CD4-positive, alpha-beta T cell treated with Interleukin-1 beta for 1 hour (primary cell): ENCODE results near the gene SH3PXD2A.
"Not testable (repeated sequence)": the region's sequence is repeated elsewhere in the genome, so short reads cannot be mapped to it uniquely, and the experiment has no call there.

Experiments
- DNase-seq, 2 donors: peaks; one replicate each; pipeline ENCODE4 v3.0.0-alpha.2; 2020 to 2022

The SH3PXD2A gene

GRCh38 chr10:103832806-103833205 lies 22.6 kb downstream of the SH3PXD2A start:
- no peak for DNase-seq

GRCh38 chr10:103829838-103830465 lies 25.4 kb downstream of the SH3PXD2A start:
- no peak for DNase-seq

DNA sequence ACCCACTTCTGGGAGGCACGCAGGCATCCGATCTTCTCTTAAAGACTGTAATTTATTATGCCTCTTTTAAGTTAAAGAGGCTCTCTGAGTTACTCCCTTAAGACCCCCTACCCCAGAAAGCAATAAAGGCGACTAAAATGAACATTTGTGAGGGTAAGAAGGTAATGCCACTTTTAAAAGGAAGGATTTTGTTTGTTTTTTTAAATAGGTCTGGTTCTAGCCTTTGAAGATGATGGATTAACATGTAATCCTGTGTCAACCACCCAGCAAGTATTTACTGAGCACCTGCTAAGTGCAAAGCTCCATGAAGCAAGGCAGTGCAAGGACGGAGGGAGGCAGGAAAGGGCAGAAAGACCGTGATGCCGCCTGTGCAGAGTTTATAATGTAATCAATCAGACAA lies 26.1 kb downstream of the SH3PXD2A start:
- no peak for DNase-seq

DNA sequence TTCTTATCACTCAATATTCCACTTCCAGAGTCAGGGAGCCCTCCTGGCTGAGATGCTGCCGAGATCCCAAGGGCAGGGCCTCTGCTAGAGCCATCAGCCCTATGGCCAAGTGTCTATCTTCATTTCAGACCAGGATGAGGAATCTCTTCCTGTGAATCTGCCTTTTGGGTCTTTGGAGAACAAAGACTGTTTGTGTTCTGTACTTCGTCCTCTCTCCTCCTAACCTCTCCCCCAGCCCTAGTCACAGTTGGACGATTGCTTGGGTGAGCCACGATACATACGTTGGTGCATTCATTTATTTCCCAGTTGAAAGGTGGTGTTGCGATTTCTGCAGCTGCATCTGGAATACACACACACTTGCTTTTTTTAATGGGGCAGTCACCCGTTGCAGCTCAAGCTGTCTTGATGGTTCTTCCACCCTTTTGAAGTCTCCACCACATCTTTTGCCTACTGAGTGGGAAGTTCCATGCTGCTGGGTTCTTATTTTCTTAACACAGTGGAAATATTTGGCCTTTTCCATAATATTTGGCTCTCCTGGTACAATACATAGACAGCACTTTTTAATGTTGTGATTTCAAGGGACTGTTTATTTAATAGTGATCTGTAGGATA lies 26.7 kb downstream of the SH3PXD2A start:
- DNase-seq: no peak

GRCh38 chr10:103828107-103828506 lies 27.3 kb downstream of the SH3PXD2A start:
- no peak for DNase-seq

DNA sequence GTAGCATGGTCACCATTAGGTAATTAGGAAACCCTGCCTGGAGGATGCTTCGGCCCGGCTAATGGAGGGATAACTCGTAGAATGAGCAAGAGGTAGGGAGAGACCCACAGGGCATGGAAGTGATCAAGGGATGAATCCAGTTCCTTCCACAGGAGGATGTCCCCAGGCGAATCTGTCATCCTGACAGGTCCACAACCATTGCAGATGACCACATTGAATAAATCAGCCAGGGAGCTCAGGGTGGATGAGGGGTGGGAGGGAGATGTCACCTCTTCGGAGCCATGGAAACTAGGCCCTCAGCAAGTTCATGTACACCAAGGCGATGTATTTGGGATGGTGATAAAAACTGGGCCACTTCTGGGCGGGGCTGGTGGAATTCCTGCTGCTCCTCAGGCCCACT lies 28.5 kb downstream of the SH3PXD2A start:
- DNase-seq: no peak

- DNase-seq: no peak
Measured at GRCh38 chr10:103824281-103824680, 31.1 kb downstream of the SH3PXD2A start.

DNA sequence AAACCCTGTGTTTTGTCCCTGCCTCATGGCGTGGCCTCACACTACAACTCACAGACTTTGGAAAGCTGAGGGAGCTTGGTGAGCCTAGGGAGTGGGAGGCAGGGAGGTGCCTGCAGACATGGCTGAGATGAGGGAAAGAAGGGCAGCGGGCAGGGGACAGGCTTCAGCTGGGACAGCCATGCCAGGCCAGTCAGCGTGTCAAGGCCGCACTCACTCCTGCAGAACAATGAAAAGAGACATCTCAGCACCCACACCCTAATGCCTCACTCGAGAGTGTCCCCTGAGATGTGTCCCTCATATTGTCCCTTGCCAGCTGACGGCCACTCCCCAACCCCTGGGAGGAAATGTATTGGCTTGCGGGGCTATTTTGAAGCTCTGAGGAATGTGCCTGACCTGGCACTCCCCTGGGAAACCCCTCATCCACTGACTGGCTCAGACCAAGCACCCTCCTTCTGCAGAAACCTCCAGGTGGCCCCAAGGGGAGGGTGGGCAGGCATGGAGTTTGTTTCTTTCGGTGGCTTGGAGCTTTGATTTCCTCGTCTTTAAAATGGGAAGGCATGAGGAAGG lies 31.6 kb downstream of the SH3PXD2A start:
- DNase-seq: no peak

- no peak for DNase-seq
Measured at GRCh38 chr10:103822800-103823199, 32.6 kb downstream of the SH3PXD2A start.

GRCh38 chr10:103822107-103822716 lies 33.2 kb downstream of the SH3PXD2A start:
- DNase-seq: no peak

- DNase-seq: no peak
Measured at GRCh38 chr10:103820101-103821062, 35.0 kb downstream of the SH3PXD2A start.

GRCh38 chr10:103819493-103819892 lies 35.9 kb downstream of the SH3PXD2A start:
- no peak for DNase-seq

- DNase-seq: no peak
Measured at GRCh38 chr10:103818765-103819374, 36.5 kb downstream of the SH3PXD2A start.

DNA sequence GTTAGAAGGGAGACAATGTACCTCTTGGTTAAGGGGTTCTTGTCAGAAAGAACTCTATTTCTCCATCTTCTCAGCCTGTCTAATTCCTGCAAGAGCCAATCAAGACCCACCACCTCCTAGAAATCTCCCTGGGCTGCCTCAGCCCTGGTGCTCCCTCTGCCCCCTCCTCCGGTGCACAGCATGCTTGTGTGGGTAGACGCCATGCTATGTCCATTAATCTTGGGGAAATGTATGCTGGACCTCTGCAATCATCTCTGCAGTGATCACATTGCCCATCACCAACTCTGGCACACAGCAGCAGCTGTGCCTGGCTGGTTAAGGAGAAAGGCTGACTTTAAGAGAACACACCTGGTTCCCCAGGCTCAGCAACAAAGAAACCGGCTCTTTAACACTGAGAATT lies 37.3 kb downstream of the SH3PXD2A start:
- DNase-seq: no peak

DNA sequence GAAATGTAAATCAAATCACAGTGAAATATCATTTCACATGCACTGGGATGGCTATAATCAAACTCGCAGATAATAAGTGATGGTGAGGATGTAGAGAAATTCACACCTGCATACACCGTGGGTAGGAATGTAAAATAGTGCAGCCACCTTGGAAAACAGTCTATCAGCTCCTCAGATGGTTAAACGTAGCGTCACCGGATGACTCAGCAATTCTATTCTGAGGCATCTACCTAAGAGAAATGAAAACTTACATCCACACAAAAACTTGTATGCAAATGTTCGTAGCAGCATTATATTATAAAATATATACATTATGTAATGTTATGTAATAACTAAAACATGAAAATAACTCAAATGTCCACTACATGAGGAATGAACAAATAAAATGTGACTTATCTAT lies 38.9 kb downstream of the SH3PXD2A start:
- DNase-seq: no peak

DNA sequence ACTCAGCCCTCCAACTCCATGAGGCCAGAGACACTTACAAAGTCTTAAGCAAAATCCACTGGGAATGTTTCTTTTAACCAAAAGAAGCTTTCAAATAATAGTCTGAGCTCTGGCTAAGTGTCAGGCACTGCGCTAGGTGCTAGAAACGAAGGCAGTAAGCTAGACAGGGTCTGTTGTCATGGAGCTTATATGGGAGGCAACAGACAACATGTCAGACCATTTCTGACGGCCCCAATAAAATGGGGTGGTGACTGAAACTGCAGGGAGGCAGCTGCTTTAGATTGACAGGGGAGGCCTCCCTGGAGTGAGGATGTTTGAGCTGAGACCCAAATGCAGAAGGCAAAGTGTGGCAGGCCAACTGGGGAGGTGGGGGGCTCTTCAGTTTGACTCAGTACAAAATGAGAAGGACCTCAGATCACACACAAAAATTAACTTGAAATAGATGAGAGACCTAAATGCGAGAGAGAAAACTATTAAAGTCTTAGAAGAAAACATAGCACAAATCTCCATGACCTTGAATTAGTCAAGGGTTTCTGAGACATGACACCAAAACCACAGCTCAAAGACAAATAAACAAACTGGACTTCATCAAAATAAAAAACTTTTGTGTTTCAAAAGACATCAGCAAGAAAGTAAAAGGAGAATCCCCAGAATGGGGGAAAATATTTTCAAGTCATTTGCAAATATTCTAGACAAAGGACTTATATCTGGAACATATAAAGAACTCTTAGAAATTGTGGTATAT lies 40.6 kb downstream of the SH3PXD2A start:
- DNase-seq: no peak

GRCh38 chr10:103814105-103814504 lies 41.3 kb downstream of the SH3PXD2A start:
- DNase-seq: no peak

- not testable (repeated sequence) for DNase-seq
Measured at GRCh38 chr10:103813312-103813711, 42.1 kb downstream of the SH3PXD2A start.

DNA sequence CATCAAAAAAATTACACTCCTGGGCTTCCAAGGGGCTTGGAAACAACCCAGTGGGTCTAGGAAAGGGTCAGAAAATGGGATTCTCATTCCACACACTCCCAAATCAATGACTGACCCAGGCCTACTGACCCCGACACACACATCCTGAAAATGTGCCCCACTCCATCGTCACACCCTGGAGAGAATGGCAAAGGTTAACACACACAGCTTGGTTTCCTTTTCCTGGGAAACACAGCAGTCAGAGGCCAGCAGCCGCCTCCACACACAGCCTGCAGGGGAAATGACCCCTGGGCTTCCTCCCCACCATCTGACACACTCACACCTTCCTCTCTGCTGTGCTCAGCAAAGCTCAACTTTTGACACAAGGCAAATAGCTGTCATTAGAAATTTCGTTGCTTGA lies 42.9 kb downstream of the SH3PXD2A start:
- DNase-seq: no peak

GRCh38 chr10:103812004-103812403 lies 43.4 kb downstream of the SH3PXD2A start:
- no peak for DNase-seq

DNA sequence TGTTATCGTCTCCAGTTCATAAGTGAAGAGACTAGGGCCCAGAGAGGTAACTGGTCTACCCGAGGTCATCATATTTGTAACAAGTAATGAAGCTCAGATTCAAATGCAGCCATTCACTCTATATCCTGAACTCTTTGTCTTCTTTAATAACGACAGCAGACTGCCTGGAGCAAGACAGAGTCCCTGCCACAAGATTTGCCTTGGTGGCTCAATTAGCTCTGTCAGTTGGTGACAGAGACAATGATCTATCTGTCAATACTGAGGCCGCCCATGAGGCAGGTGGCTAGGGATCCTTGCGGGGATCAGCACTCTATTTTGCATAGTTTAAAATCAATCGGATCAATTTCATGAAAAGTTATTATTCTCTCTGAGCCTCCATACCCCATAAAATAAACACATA lies 43.9 kb downstream of the SH3PXD2A start:
- DNase-seq: no peak

GRCh38 chr10:103808780-103809179 lies 46.6 kb downstream of the SH3PXD2A start:
- no peak for DNase-seq
